GM19468 (cell line): ENCODE results near the gene QKI.
"Not testable (repeated sequence)": the region's sequence is repeated elsewhere in the genome, so short reads cannot be mapped to it uniquely, and the experiment has no call there.

Experiments used
- ATAC-seq: cut with Tn5 transposase; IDR thresholded peaks from one replicate; pipeline ENCODE4 v1.9.1; 2021; ENCODE audit warnings: mild to moderate bottlenecking, moderate library complexity, moderate number of reproducible peaks; ENCODE audit not compliant: unreplicated experiment; ENCODE audit errors: extremely low read depth

The QKI gene

GRCh38 chr6:163436843-163437242 is 22.3 kb downstream of the QKI start:
- ATAC-seq, result no peak

DNA sequence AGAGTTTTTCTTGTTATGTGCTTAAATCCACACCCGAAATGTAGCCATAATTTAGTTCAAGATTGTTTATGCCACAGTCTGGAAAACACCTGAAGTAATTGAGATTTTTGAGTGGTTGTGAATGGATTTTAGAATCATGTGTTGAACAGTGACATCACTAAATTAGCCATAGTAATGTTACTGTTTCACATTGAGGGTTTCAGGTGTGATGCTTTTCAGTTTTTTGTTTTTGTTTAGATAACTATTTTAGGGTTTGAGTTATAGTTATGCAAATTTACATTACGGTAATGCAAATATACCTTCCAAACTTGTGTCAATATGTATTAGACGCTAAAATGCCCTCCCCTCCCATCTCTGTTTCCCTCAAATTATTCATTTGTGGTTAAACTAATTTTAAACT is 22.9 kb downstream of the QKI start:
- peak; percentile 54 for ATAC-seq

GRCh38 chr6:163438298-163438939 is 23.9 kb downstream of the QKI start:
- ATAC-seq, result no peak

DNA sequence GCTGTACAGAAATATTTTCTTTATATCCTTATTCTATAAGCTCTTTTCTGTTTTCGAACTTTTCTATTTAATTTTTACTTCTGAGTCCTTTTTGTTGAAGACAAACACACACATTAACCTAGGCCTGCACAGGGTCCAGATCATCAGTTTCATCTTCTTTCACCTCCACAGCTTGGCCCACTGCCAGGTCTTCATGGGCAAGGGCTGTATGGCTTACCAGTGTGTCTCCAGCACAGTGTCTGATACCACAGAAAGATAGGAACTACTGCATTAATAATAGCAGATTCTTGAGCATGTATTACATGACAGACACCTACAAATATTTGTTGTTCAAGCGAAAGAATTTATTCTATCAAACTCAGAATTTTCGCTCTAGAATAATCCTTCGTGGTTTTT is 24.4 kb downstream of the QKI start:
- peak; percentile 33 for ATAC-seq

DNA sequence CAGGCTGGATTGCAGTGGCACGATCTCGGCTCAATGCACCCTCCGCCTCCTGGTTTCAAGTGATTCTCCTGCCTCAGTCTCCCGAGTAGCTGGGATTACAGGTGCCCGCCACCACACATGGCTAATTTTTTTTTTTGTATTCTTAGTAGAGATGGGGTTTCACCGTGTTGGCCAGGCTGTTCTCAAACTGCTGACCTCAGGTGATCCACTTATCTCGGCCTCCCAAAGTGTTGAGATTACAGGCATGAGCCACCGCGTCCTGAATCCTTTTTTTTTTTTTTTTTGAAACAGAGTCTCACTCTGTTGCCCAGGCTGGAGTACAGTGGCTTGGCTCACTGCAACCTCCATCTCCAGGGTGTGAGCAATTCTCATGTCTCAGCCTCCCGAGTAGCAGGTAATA is 24.9 kb downstream of the QKI start:
- ATAC-seq, result not testable (repeated sequence)

DNA sequence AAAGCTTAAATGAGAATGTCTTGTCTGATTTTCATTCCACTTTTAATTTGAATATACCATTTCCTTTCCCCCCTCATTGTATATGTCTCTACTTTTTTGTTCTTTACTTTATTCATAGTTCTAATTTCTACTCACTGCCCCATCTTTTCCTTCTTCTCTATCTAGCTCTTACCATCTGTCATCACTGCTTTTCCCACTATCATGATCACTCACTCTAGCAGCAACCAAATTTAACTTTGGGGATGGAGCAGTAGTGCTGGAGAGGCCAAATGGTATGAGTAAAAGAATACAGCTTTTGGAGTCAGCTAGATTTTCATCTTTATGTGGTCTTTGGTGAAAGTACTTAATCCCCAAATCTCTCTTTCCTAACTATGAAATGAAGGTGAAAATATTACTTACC is 25.5 kb downstream of the QKI start:
- ATAC-seq, result no peak

GRCh38 chr6:163442336-163442735 is 27.8 kb downstream of the QKI start:
- no peak for ATAC-seq

- no peak for ATAC-seq
Measured at GRCh38 chr6:163444077-163444476, 29.6 kb downstream of the QKI start.

DNA sequence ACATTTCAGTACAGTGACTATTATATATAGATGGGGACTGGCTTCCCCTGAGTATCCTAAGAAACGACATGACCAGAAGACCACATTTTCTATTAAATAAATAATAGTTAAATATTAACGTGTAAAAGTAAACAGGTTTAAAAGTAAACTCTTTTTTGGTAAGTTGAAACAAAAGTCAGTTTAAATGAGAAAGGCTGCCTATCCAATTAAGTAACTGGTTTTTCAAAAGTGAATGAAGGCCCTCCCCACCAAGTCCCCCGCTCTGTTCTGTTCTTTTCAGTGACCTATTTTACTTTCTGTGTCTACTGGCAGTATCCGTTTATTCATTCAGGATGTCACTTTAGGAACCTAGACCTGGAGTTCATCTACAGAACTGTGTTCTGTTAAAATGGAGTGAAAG is 32.0 kb downstream of the QKI start:
- ATAC-seq, result no peak

DNA sequence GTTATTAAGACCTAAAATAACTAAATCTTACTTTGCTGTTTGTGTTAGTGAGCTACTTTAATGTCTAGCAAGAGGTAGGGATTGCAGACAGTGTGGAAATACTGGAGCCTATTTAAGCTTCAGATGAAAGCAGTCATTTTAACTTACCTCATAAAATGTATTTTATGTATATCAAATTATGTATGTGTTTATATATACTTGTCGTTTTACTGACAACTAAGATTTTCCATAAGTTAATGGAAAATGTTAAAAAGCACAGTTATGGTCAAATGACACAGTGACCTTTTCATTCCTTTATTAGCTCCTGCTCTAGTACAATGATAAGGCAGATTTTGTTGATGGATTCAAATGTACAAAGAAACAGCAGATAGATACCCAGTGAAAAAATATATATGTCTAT is 34.6 kb downstream of the QKI start:
- no peak for ATAC-seq

- ATAC-seq, result no peak
Measured at GRCh38 chr6:163454425-163454824, 39.9 kb downstream of the QKI start.

- no peak for ATAC-seq
Measured at GRCh38 chr6:163455552-163455951, 41.0 kb downstream of the QKI start.

GRCh38 chr6:163457637-163458561 is 43.4 kb downstream of the QKI start:
- no peak for ATAC-seq

GRCh38 chr6:163459007-163459406 is 44.5 kb downstream of the QKI start:
- ATAC-seq, result no peak

DNA sequence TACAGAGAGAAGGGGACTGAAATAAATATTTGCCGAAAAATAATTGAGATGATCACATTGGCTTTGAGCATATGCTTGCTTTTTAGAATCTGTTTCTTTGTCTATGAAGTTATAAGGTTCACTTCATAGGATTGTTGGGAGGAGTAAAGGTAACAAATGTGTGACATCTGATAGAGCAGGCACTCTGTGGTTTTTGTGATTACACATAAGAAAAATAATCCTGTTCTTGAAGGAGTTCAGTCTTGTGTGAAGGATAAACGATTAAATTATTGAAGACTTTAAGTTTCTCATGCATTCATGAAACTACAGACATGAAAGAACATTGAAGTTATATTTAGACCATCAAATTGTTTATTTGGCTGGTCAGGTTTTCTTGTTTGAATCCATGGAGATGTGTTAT is 45.0 kb downstream of the QKI start:
- ATAC-seq, result no peak

DNA sequence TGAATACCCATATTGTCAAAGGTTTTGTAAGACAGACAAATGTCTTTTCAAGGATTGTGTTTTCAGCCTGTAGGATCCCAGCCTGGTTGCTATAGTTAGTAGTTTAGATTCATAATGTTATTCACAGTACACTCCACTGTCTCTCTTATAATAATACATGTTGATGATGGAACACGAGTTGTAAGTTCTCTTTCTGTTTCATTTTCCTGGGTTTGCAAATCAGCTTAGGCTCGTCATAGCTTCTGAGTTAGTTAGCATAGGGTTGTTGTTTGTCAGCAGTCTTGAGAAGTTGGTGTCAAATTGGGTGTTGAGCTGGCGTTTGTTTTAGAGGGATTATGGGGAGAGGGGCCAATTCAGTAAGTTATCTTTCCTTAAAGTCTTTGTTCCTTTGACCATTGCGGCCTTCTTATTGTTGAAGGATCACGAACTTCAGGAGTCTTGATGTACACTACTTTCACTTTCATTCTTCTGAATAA is 45.8 kb downstream of the QKI start:
- ATAC-seq, result peak; percentile 76

- ATAC-seq, result no peak
Measured at GRCh38 chr6:163461696-163462095, 47.2 kb downstream of the QKI start.

- ATAC-seq, result no peak
Measured at GRCh38 chr6:163463180-163463579, 48.7 kb downstream of the QKI start.

- ATAC-seq, result no peak
Measured at GRCh38 chr6:163463795-163464194, 49.3 kb downstream of the QKI start.

GRCh38 chr6:163466839-163467390 is 52.4 kb downstream of the QKI start:
- no peak for ATAC-seq

- ATAC-seq, result no peak
Measured at GRCh38 chr6:163468738-163469137, 54.2 kb downstream of the QKI start.
